Endodermal cell (in vitro differentiated cells): Measurements from ENCODE around the gene FBLN5. TPM values are rescaled to one million over a fixed set of nuclear protein-coding genes. Genes with fewer than 3 reads are reported as not detected.

Source experiments
- DNase-seq: peaks from one replicate; pipeline ENCODE4 v3.0.0-alpha.2; 2017
- H3K27ac ChIP-seq: 2 replicates; pipeline ENCODE4 v1.5.1; 2013; ENCODE audit warnings: mild to moderate bottlenecking, low read depth, low read length, moderate library complexity
- H3K27me3 ChIP-seq: 2 replicates; pipeline ENCODE4 v1.6.1; 2013; ENCODE audit warnings: mild to moderate bottlenecking, low read length, moderate library complexity; ENCODE audit not compliant: insufficient read depth, control insufficient read depth, poor library complexity, severe bottlenecking
- H3K36me3 ChIP-seq: 2 replicates; pipeline ENCODE4 v1.7.0; 2013; ENCODE audit warnings: mild to moderate bottlenecking, low read length, moderate library complexity; ENCODE audit not compliant: control insufficient read depth, insufficient read depth
- H3K4me1 ChIP-seq: one replicate; pipeline ENCODE4 v1.7.0; 2013; ENCODE audit warnings: low read length; ENCODE audit not compliant: control insufficient read depth, insufficient read depth
- H3K4me3 ChIP-seq: 2 replicates; pipeline ENCODE4 v1.5.1; 2013; ENCODE audit warnings: mild to moderate bottlenecking, low read length, moderate library complexity
- H3K9ac ChIP-seq: 2 replicates; pipeline ENCODE4 v1.6.1; 2013; ENCODE audit warnings: mild to moderate bottlenecking, low read length, moderate library complexity; ENCODE audit not compliant: poor library complexity, severe bottlenecking; ENCODE audit errors: extremely low read depth
- H3K9me3 ChIP-seq: 2 replicates; pipeline ENCODE4 v1.6.1; 2013; ENCODE audit warnings: mild to moderate bottlenecking, low read length, moderate library complexity; ENCODE audit not compliant: control insufficient read depth
- H3K27ac Mint-ChIP-seq: 2 replicates; pipeline ENCODE4 v1.8.0; 2020; ENCODE audit warnings: mixed read lengths
- H3K27me3 Mint-ChIP-seq: 2 replicates; pipeline ENCODE4 v1.8.0; 2021; ENCODE audit warnings: mild to moderate bottlenecking, mixed read lengths; ENCODE audit not compliant: insufficient read depth
- H3K36me3 Mint-ChIP-seq: 2 replicates; pipeline ENCODE4 v1.8.0; 2020; ENCODE audit warnings: low read depth, mixed read lengths
- H3K4me1 Mint-ChIP-seq: 2 replicates; pipeline ENCODE4 v1.8.0; 2020; ENCODE audit warnings: mixed read lengths
- H3K4me3 Mint-ChIP-seq: 2 replicates; pipeline ENCODE4 v1.8.0; 2020; ENCODE audit warnings: mild to moderate bottlenecking, moderate library complexity, mixed read lengths
- H3K9me3 Mint-ChIP-seq: 2 replicates; pipeline ENCODE4 v1.8.0; 2020; ENCODE audit warnings: mild to moderate bottlenecking, mixed read lengths
- WGBS, 2 experiments: methylation state at CpG; one replicate each; pipeline versions ENCODE4 v1.1.5 to v1.1.7; 2013; ENCODE audit warnings: missing lambda C conversion rate in 2 of 2, mixed read lengths in 1 of 2; ENCODE audit not compliant: insufficient coverage in 1 of 2, insufficient read length in 1 of 2; 5-methylcytosine and 5-hydroxymethylcytosine counted together
- total RNA-seq, 2 donors: library from RNA; stranded (reverse); fragmentation: NEBNext Ultra II Directional in 1 of 2; extraction: Animal tissue kit (Norgen Biotek cat#: 25700) in 1 of 2; gene quantifications; 2 replicates in 1 of 2; 3 replicates in 1 of 2; pipeline ENCODE4 v1.2.1, GENCODE V29; 2021
- TF ChIP-seq, protein P1 (sequence below): fragments of 200-600 bp; sonication (generic); conservative IDR thresholded peaks from 2 replicates; pipeline ENCODE4 v1.5.0; 2021; ENCODE audit warnings: antibody characterized with exemption, mild to moderate bottlenecking

Gene FBLN5
- total RNA-seq, 2 donors from 2014 or later: 4.0 to 4.8 TPM

- Mint-ChIP-seq H3K4me3 (no peak overlapping the region), H3K27ac (no peak overlapping the region), H3K27me3 (no peaks in the 10 kb centered on the region), H3K9me3 (no peaks in the 10 kb centered on the region), H3K4me1 (peaks cover 24% of the 10 kb centered on the region), H3K36me3 (no peaks in the 10 kb centered on the region)
- TF ChIP-seq, protein P1, sequence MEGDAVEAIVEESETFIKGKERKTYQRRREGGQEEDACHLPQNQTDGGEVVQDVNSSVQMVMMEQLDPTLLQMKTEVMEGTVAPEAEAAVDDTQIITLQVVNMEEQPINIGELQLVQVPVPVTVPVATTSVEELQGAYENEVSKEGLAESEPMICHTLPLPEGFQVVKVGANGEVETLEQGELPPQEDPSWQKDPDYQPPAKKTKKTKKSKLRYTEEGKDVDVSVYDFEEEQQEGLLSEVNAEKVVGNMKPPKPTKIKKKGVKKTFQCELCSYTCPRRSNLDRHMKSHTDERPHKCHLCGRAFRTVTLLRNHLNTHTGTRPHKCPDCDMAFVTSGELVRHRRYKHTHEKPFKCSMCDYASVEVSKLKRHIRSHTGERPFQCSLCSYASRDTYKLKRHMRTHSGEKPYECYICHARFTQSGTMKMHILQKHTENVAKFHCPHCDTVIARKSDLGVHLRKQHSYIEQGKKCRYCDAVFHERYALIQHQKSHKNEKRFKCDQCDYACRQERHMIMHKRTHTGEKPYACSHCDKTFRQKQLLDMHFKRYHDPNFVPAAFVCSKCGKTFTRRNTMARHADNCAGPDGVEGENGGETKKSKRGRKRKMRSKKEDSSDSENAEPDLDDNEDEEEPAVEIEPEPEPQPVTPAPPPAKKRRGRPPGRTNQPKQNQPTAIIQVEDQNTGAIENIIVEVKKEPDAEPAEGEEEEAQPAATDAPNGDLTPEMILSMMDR: no peak
- H3K9ac ChIP-seq: no peak overlapping the region
- H3K4me1 ChIP-seq: peaks cover 16% of the 10 kb centered on the region
- no peak for DNase-seq
- H3K36me3 ChIP-seq: no peaks in the 10 kb centered on the region
- WGBS, 2 experiments: 67 to 81% methylated on average over 8 to 17 of the region's 17 CpGs
- no peak overlapping the region for H3K4me3 ChIP-seq
- no peaks in the 10 kb centered on the region for H3K27me3 ChIP-seq
- H3K9me3 ChIP-seq: no peaks in the 10 kb centered on the region
- H3K27ac ChIP-seq: no peak overlapping the region
These were observed 21.2 kb downstream of the FBLN5 start for GRCh38 chr14:91926131-91926890.

DNA sequence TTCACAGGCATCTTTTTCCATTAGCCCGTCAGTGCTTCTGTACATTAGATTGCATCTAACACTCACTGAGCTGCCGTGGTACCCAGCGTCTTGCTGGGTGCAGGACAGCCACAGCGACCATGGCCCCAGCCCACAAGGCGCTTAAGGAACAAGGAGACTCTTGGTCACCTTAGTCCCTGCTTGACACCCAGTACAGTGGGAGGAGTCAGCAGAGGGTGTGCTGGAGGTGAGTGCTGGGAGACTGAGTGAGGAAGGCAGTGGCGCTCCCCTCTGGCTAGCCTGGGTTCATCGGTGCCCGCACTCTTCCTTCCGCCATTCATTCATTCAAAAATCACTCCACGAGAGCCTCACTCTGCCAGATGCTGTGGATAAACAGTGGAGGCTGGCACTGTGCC lies 21.8 kb downstream of the FBLN5 start:
- H3K27me3 Mint-ChIP-seq: no peaks in the 10 kb centered on the region
- H3K9me3 ChIP-seq: no peaks in the 10 kb centered on the region
- peaks cover 16% of the 10 kb centered on the region for H3K4me1 ChIP-seq
- H3K36me3 Mint-ChIP-seq: no peaks in the 10 kb centered on the region
- 94 to 97% methylated on average over 3 to 10 of the region's 10 CpGs for WGBS, 2 experiments
- H3K9me3 Mint-ChIP-seq: no peaks in the 10 kb centered on the region
- TF ChIP-seq, protein P1: no peak
- no peak overlapping the region for H3K9ac ChIP-seq
- no peak overlapping the region for H3K27ac ChIP-seq
- DNase-seq: no peak
- H3K4me3 ChIP-seq: no peak overlapping the region
- no peaks in the 10 kb centered on the region for H3K27me3 ChIP-seq
- peaks cover 18% of the 10 kb centered on the region for H3K4me1 Mint-ChIP-seq
- no peaks in the 10 kb centered on the region for H3K36me3 ChIP-seq
- H3K27ac Mint-ChIP-seq: no peak overlapping the region
- H3K4me3 Mint-ChIP-seq: no peak overlapping the region

- Histone ChIP-seq H3K9ac (no peak overlapping the region), H3K4me3 (no peak overlapping the region), H3K9me3 (no peaks in the 10 kb centered on the region), H3K36me3 (no peaks in the 10 kb centered on the region), H3K27me3 (no peaks in the 10 kb centered on the region), H3K4me1 (peaks cover 12% of the 10 kb centered on the region), H3K27ac (no peak overlapping the region)
- Mint-ChIP-seq H3K4me3 (no peak overlapping the region), H3K9me3 (no peaks in the 10 kb centered on the region), H3K27ac (no peak overlapping the region), H3K4me1 (peaks cover 13% of the 10 kb centered on the region), H3K27me3 (no peaks in the 10 kb centered on the region), H3K36me3 (no peaks in the 10 kb centered on the region)
- TF ChIP-seq, protein P1: no peak
- DNase-seq: no peak
- WGBS, 2 experiments: 80 to 89% methylated on average over 6 to 13 of the region's 13 CpGs
These were observed 22.3 kb downstream of the FBLN5 start for GRCh38 chr14:91925001-91925726.
